MCF 10A (cell line): Measurements from ENCODE around the gene EEA1. TPM values are rescaled to one million over a fixed set of nuclear protein-coding genes. Genes with fewer than 3 reads are reported as not detected.

ENCODE experiments used
- BruUV-seq: library from RNA; stranded (reverse); fragments of 400-500 nt; replicated peaks from 2 replicates; lab custom pipeline; 2021; lab: Mats Ljungman, UMichigan
- CTCF ChIA-PET: fragments of 300-600 bp; sonication (Branson Sonifier 250); formaldehyde crosslinking; extraction: SDS; loops from one replicate; lab custom pipeline; 2021; ENCODE audit warnings: antibody characterized with exemption, inconsistent platforms; lab: Yijun Ruan, JAX
- POLR2A ChIA-PET: fragments of 300-600, 350-650 bp; sonication (Branson Sonifier 250); formaldehyde crosslinking; extraction: SDS; loops from one replicate; lab custom pipeline; 2020; ENCODE audit warnings: antibody characterized with exemption, inconsistent platforms; lab: Yijun Ruan, JAX
- DNase-seq: peaks from one replicate; pipeline ENCODE4 v3.0.0-alpha.2; 2018; ENCODE audit not compliant: unreplicated experiment
- H3K27ac Mint-ChIP-seq: one replicate; pipeline ENCODE4 v1.8.0; 2022; ENCODE audit warnings: mild to moderate bottlenecking, low read depth, mixed read lengths; ENCODE audit not compliant: unreplicated experiment
- H3K27me3 Mint-ChIP-seq: one replicate; pipeline ENCODE4 v1.8.0; 2022; ENCODE audit warnings: mixed read lengths; ENCODE audit not compliant: insufficient read depth, unreplicated experiment
- H3K36me3 Mint-ChIP-seq: one replicate; pipeline ENCODE4 v1.8.0; 2022; ENCODE audit warnings: mild to moderate bottlenecking, moderate library complexity, mixed read lengths; ENCODE audit not compliant: insufficient read depth, unreplicated experiment
- H3K4me1 Mint-ChIP-seq: one replicate; pipeline ENCODE4 v1.8.0; 2022; ENCODE audit warnings: mixed read lengths; ENCODE audit not compliant: insufficient read depth, unreplicated experiment
- H3K4me3 Mint-ChIP-seq: one replicate; pipeline ENCODE4 v1.8.0; 2022; ENCODE audit warnings: mild to moderate bottlenecking, moderate library complexity, mixed read lengths; ENCODE audit not compliant: unreplicated experiment
- H3K9me3 Mint-ChIP-seq: one replicate; pipeline ENCODE4 v1.8.0; 2022; ENCODE audit warnings: mixed read lengths; ENCODE audit not compliant: unreplicated experiment
- intact Hi-C: fragments of 100-400 bp; cut with micrococcal nuclease; formaldehyde crosslinking; loops from 2 replicates; pipeline ENCODE4 v1.14.1; 2022
- total RNA-seq: library from RNA; stranded (reverse); gene quantifications from 2 replicates; pipeline ENCODE4 v1.2.3, GENCODE V29; 2022
- TF ChIP-seq, protein P1 (sequence below): fragments of 200-600 bp; IDR thresholded peaks from one replicate; pipeline ENCODE4 v1.8.0; 2022; ENCODE audit warnings: antibody characterized with exemption, mild to moderate bottlenecking; ENCODE audit not compliant: unreplicated experiment

The EEA1 gene
- total RNA-seq, 1 experiment from 2014 or later: 46.3 TPM

DNA sequence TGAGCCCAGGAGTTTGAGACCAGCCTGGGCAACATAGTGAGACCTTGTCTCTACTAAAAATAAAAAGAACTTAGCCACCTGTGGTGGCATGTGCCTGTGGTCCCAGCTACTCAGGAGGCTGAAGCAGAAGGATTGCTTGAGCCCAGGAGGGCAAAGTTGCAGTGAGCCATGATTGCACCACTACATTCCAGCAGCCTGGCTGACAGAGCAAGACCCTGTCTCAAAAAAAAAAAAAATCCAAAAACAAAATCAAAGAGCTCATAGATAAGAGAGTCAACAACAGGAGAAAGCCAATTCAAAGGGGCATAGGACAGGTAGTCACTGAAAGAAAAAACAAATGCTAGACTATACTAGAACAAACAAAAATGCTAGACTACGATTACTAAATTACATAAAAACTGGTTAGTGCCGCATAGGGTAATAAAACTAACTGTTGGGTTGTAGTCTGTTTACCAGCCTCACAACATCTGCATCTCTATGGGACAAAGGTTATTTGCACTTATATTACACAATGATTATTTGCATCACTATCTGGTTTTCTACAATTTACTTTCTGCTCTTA lies 16.6 kb upstream of the EEA1 start:
- H3K36me3 Mint-ChIP-seq: no peaks in the 10 kb centered on the region
- TF ChIP-seq, protein P1, sequence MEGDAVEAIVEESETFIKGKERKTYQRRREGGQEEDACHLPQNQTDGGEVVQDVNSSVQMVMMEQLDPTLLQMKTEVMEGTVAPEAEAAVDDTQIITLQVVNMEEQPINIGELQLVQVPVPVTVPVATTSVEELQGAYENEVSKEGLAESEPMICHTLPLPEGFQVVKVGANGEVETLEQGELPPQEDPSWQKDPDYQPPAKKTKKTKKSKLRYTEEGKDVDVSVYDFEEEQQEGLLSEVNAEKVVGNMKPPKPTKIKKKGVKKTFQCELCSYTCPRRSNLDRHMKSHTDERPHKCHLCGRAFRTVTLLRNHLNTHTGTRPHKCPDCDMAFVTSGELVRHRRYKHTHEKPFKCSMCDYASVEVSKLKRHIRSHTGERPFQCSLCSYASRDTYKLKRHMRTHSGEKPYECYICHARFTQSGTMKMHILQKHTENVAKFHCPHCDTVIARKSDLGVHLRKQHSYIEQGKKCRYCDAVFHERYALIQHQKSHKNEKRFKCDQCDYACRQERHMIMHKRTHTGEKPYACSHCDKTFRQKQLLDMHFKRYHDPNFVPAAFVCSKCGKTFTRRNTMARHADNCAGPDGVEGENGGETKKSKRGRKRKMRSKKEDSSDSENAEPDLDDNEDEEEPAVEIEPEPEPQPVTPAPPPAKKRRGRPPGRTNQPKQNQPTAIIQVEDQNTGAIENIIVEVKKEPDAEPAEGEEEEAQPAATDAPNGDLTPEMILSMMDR: no peak
- H3K9me3 Mint-ChIP-seq: peaks cover 7% of the 10 kb centered on the region
- no peak overlapping the region for H3K27ac Mint-ChIP-seq
- intact Hi-C loops: no loop called here
- ChIA-PET CTCF (interaction anchor here (0.6 kb wide), 1 partner anchor 9 kb away, joined by 3 read pairs; no protein-coding TSS in a partner anchor), POLR2A (interaction anchor here (0.5 to 5.5 kb wide), 4 partner anchors 17 to 270 kb away, joined by 3 to 60 read pairs (median 4); partner anchors contain the start of gene EEA1)
- no peak for DNase-seq
- no peaks in the 10 kb centered on the region for H3K27me3 Mint-ChIP-seq
- no peak overlapping the region for H3K4me3 Mint-ChIP-seq
- no TSS peak for BruUV-seq
- peaks cover 10% of the 10 kb centered on the region for H3K4me1 Mint-ChIP-seq

DNA sequence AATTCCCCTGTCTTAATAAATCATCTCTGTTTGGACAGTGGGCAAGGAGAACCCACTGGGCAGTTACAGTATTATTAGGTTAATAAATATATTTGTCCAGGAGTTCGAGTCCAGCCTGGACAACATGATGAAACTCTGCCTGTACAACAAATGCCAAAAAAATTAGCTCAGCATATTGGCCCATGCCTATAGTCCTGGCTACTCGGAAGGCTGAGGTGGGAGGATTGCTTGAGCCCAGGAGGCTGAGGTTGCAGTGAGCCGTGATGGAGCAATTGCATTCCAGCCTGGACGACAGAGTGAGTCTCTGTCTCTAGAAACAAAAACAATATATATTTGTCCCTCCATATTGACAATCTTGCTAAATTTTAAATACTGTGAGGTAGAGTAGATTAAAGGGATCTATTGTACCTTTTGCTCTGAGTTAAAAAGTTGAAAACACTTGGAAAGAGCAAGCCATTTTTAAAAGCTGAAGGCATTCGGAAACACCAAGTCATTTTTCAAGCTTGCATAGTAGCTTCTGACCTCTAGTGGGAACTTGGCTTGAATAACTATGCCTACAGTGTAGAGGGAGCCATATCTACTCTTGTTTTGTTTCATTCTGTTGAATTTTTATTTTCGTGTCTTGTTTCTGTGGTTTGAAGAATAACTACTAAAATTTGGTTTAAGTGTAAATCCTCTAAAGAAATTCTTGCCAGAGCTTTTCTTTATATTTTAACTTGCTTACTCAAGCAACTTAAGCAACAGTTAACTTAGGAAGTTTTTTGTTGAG lies 14.6 kb upstream of the EEA1 start:
- intact Hi-C loops: no loop called here
- peak; percentile 16 for DNase-seq
- peaks cover 15% of the 10 kb centered on the region for H3K4me1 Mint-ChIP-seq
- TF ChIP-seq, protein P1: no peak
- peak overlapping the region; percentile 61 for H3K27ac Mint-ChIP-seq
- no peak overlapping the region for H3K4me3 Mint-ChIP-seq
- no peaks in the 10 kb centered on the region for H3K27me3 Mint-ChIP-seq
- no peaks in the 10 kb centered on the region for H3K36me3 Mint-ChIP-seq
- POLR2A ChIA-PET: interaction anchor here (0.6 to 5.5 kb wide), 8 partner anchors 15 to 158 kb away, joined by 3 to 60 read pairs (median 3); partner anchors contain the start of gene EEA1
- no peaks in the 10 kb centered on the region for H3K9me3 Mint-ChIP-seq
- CTCF ChIA-PET: interaction anchor here (0.6 to 1.3 kb wide), 5 partner anchors 17 to 155 kb away, joined by 3 to 5 read pairs (median 3); no protein-coding TSS in a partner anchor
- BruUV-seq: no TSS peak

DNA sequence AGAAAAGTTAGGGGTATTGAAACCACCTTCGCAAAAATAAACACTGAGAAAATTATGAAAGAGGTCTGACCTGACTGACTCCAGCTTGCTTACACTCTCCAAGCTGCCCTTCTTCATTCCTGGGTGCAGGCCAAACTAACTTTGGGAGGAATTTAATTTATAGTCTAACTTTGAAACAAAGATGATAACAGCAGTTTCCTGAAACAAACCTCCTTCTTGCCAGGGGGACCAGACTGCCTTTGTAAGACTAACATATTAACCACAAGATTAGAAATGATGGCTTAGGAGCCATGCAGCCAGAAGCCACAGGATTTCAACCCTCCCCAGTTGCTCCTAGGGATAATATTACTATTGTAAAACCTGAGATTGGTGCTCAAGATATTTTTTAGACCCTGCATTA lies 13.8 kb upstream of the EEA1 start:
- peak; percentile 17 for DNase-seq
- ChIA-PET CTCF (interaction anchor here (0.5 to 1.3 kb wide), 5 partner anchors 37 to 500 kb away, joined by 3 to 4 read pairs (median 3); no protein-coding TSS in a partner anchor), POLR2A (interaction anchor here (0.7 to 5.5 kb wide), 2 partner anchors 14 to 141 kb away, joined by 3 to 60 read pairs; partner anchors contain the start of gene EEA1)
- no TSS peak for BruUV-seq
- Mint-ChIP-seq H3K4me3 (no peak overlapping the region), H3K27me3 (no peaks in the 10 kb centered on the region), H3K4me1 (peaks cover 18% of the 10 kb centered on the region), H3K36me3 (no peaks in the 10 kb centered on the region), H3K9me3 (no peaks in the 10 kb centered on the region), H3K27ac (peak overlapping the region; percentile 61)
- intact Hi-C loops: no loop called here
- TF ChIP-seq, protein P1: no peak

DNA sequence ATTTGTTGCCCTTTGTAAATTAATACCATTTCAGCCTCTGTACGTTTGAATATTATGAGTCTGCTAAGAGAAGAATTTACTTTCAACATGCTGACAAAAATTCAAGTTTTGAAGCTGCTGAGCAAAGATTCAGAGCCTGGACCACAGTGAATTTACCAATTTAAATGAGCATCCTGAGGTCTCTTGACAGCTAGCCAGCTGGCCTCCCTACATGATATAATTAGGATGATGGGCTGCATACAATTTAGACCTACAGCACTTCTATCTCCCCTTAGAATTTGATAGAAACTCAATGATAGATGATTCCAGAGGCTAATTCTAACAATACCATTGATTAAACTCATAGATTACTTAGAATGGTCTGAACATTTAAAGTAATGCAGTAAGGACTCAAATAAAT lies 10.0 kb upstream of the EEA1 start:
- Mint-ChIP-seq H3K27ac (peak overlapping the region; percentile 47), H3K36me3 (no peaks in the 10 kb centered on the region), H3K9me3 (no peaks in the 10 kb centered on the region), H3K27me3 (no peaks in the 10 kb centered on the region), H3K4me3 (no peak overlapping the region), H3K4me1 (peaks cover 18% of the 10 kb centered on the region)
- intact Hi-C loops: no loop called here
- POLR2A ChIA-PET: interaction anchor here (1.8 to 2.5 kb wide), 2 partner anchors 10 to 29 kb away, joined by 5 to 19 read pairs; partner anchors contain the start of gene EEA1
- no peak for DNase-seq
- BruUV-seq: no TSS peak
- CTCF ChIA-PET: no interaction called here
- TF ChIP-seq, protein P1: no peak
